ENCODE measurements around the gene APBA3.

DNA sequence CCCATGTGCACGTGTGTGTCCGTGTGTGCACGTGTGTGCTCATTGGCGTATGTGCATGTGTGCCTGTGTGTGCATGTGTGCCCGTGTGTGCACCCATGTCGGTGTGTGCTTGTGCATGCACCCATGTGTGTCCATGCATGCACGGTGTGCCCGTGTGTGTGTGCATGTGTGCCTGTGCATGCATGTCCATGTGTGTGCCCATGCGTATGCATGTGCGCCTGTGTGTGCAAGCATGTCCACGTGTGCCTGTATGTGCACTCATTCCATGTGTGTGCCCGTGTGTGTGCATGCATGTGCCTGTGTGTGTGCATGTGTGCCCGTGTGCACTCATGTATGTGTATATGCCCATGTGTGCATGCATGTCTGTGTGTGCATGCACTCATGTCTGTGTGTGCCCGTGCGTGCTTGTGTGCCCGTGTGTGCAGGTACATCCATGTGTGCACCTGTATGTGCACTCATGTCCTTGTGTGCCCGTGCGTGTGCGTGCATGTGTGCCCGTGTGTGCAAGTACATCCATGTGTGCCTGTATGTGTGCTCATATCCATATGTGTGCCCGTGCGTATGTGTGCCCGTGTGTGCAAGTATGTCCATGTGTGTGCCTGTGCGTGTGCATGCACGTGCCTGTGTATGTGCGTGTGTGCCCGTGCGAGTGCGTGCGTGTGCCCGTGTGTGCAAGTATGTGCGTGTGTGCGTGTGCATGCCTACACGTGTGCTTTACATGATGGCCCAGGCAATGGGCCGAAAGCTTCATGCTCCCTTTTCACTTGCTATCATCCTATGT is 46.3 kb upstream of the APBA3 start:
- TF ChIP-seq, protein P1, sequence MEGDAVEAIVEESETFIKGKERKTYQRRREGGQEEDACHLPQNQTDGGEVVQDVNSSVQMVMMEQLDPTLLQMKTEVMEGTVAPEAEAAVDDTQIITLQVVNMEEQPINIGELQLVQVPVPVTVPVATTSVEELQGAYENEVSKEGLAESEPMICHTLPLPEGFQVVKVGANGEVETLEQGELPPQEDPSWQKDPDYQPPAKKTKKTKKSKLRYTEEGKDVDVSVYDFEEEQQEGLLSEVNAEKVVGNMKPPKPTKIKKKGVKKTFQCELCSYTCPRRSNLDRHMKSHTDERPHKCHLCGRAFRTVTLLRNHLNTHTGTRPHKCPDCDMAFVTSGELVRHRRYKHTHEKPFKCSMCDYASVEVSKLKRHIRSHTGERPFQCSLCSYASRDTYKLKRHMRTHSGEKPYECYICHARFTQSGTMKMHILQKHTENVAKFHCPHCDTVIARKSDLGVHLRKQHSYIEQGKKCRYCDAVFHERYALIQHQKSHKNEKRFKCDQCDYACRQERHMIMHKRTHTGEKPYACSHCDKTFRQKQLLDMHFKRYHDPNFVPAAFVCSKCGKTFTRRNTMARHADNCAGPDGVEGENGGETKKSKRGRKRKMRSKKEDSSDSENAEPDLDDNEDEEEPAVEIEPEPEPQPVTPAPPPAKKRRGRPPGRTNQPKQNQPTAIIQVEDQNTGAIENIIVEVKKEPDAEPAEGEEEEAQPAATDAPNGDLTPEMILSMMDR (optimal IDR thresholded peaks at IDR 0.05 in 1 of 3, IDR thresholded peaks at IDR 0.05 in 1 of 3, conservative IDR thresholded peaks at IDR 0.05 in 1 of 3; ENCODE audit: extremely low read depth in 1 of 3, insufficient read depth in 2 of 3, low read length in 3 of 3): no peak
- no peak for TF ChIP-seq EZH2 (IDR thresholded peaks at IDR 0.05; ENCODE audit: low read length)
